Neural progenitor cell (in vitro differentiated cells): ENCODE data around the gene ATXN1.

ENCODE experiments used
- EZH2 ChIP-seq: fragments of 200-600 bp; sonication (generic); IDR thresholded peaks from 2 replicates; pipeline ENCODE4 v1.6.1; 2017; ENCODE audit warnings: antibody characterized with exemption, mild to moderate bottlenecking, moderate library complexity
- EZH2phosphoT487 ChIP-seq: fragments of 200-600 bp; sonication (generic); IDR thresholded peaks from 2 replicates; pipeline ENCODE4 v1.6.1; 2017; ENCODE audit warnings: antibody characterized with exemption
- TF ChIP-seq, protein P1 (sequence below): fragments of 200-600 bp; sonication (generic); IDR thresholded peaks from 2 replicates; pipeline ENCODE4 v1.5.1; 2017; ENCODE audit warnings: antibody characterized with exemption, mild to moderate bottlenecking

- TF ChIP-seq, protein P1, sequence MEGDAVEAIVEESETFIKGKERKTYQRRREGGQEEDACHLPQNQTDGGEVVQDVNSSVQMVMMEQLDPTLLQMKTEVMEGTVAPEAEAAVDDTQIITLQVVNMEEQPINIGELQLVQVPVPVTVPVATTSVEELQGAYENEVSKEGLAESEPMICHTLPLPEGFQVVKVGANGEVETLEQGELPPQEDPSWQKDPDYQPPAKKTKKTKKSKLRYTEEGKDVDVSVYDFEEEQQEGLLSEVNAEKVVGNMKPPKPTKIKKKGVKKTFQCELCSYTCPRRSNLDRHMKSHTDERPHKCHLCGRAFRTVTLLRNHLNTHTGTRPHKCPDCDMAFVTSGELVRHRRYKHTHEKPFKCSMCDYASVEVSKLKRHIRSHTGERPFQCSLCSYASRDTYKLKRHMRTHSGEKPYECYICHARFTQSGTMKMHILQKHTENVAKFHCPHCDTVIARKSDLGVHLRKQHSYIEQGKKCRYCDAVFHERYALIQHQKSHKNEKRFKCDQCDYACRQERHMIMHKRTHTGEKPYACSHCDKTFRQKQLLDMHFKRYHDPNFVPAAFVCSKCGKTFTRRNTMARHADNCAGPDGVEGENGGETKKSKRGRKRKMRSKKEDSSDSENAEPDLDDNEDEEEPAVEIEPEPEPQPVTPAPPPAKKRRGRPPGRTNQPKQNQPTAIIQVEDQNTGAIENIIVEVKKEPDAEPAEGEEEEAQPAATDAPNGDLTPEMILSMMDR, result no peak
- no peak for TF ChIP-seq EZH2
- no peak for TF ChIP-seq EZH2phosphoT487
These were observed 367.9 kb downstream of the ATXN1 start for GRCh38 chr6:16393326-16393725.
